Stimulated activated CD4-positive, alpha-beta T cell treated with anti-CD3 and anti-CD28 coated beads, TNF-alpha, amount 100 ng/mL, for 1 hour (primary cell): ENCODE measurements around the gene TSPAN3.

ENCODE experiments used
- DNase-seq, 3 donors: peaks; one replicate each; pipeline ENCODE4 v3.0.0-alpha.2; 2020; ENCODE audit warnings: low read depth in 3 of 3, low spot score in 1 of 3

TSPAN3 gene

GRCh38 chr15:77057685-77058084 is 13.2 kb downstream of the TSPAN3 start:
- no peak for DNase-seq

- no peak for DNase-seq
Measured at GRCh38 chr15:77057072-77057471, 13.8 kb downstream of the TSPAN3 start.

DNA sequence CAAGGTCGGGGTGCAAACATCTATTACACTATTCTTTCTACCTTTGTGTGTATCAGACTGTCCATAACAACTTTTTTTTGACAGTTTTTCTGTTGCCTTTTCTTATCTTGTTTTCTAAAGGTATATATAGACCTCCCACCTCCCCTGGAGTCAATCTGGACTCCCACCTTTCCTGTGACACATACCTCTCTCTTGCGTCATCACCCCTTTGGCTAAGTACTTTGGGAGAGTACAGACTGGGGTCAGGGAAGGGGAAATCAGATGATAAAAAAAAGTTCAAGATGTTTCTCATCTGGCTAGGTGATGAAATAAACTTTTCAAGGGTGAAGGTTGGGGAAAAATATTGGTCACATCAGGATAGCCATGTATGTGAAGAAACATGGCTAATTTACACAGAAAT is 17.2 kb downstream of the TSPAN3 start:
- DNase-seq, result no peak

DNA sequence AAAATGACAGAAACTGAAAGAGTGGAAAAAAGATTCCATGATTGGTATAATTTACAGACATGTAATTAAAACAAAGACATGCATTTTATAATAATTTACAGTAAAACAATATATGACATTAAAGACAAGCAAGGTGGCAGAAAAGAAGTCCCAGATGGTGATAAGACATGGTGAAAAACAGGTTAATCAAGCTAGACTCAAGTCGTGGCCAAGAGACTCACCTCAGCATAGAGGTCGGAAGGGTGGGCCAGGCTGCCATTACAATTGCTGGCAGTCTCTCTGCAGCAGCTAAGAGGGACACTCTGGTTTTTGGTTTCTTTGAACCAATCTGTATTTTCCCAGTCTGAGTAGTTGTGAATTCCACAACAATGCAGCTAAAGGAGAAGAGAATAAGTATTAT is 18.4 kb downstream of the TSPAN3 start:
- no peak for DNase-seq

DNA sequence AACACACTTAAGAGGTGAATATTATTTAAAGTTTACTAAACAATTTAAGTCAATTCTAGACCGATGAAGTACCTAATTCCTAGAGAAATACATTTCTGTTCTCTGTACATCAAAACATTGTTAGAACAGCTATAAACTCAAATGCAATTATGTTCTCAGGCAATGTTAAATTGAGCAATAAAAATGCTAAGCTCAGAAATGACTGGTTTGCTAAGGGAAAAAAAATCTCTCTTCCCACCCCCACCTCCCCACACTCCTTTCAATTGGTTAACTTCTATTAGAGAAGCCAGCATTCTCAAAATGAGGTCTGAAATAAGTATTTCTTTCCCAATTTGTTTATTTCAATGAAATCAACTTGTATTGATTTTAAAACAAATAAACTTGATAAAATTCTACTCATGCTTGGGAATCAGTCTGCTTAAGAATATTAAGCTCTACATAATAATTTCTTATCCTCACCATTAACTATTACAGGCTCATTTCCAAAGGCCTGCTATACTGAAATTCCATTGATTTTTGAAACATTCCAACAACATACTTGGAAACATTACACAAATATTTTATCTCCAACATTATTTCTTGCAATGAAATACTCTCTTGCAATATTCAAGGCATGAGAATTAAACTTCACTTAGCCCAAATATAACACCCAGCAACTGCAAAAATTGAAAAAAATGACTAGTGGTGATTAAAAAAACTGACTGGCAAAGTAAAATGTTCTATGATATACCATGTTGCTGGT is 22.6 kb downstream of the TSPAN3 start:
- no peak for DNase-seq

- no peak for DNase-seq
Measured at GRCh38 chr15:77046704-77047412, 24.1 kb downstream of the TSPAN3 start.

DNA sequence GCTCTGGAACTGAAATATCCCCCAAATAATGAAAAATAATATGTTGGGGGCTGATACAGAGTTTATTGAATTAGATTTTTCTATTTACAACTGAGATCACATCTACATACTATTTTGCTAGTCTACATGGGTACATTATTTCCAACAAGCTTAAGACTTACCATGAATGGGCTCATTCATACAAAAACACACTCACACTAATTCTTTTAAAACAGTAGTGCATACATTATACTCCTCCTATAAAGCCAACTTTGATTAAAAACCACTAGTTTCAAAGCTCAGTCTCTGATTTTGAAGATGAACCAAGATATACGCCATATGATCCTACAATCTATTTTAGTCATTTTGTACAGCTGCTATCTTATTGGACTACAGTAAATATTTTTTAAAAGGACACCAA is 24.9 kb downstream of the TSPAN3 start:
- DNase-seq, result no peak

- DNase-seq, result no peak
Measured at GRCh38 chr15:77044228-77045042, 26.5 kb downstream of the TSPAN3 start.

GRCh38 chr15:77042955-77043920 is 27.7 kb downstream of the TSPAN3 start:
- DNase-seq, result no peak

GRCh38 chr15:77042245-77042919 is 28.5 kb downstream of the TSPAN3 start:
- DNase-seq, result no peak

DNA sequence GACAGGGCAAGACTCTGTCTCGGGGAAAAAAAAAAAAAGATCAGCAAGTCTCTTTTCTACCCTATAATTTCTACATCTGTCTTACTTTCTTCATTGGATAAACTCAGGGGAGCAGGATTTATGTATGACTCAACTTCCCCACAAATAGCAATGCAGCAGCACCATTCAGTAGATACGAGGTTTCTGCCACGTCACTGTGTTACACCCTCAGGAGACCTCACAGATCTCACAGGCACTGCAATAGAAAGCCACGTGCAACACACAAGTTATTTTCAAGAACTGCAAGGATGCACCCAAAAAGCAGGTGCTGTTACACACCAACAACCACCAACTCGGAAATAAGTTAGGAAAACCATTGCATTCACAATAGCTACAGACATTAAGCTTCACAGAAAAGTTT is 30.2 kb downstream of the TSPAN3 start:
- DNase-seq, result no peak

DNA sequence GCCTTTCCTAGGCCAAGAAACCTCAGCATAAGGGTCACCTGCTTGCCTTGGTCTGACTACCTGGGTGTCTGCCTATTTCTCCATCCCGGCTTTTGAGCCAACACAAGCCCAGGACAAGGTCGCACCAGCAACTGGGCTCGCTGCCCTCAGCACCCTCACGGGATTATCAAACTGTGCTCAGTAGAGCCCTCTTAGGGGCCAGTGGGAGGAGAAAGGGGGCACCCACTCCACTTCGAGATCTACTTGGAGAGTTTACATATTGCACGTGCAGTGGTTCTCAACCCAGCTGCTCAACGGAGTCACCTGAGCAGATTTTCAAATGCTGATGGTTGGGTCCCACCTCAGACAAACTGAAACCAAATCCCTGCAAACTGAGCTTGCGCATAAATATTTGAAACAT is 31.1 kb downstream of the TSPAN3 start:
- no peak for DNase-seq

GRCh38 chr15:77039217-77039533 is 31.7 kb downstream of the TSPAN3 start:
- no peak for DNase-seq

GRCh38 chr15:77038312-77039216 is 32.3 kb downstream of the TSPAN3 start:
- DNase-seq, result no peak

- no peak for DNase-seq
Measured at GRCh38 chr15:77037388-77038209, 33.3 kb downstream of the TSPAN3 start.

GRCh38 chr15:77036537-77037387 is 34.1 kb downstream of the TSPAN3 start:
- no peak for DNase-seq

DNA sequence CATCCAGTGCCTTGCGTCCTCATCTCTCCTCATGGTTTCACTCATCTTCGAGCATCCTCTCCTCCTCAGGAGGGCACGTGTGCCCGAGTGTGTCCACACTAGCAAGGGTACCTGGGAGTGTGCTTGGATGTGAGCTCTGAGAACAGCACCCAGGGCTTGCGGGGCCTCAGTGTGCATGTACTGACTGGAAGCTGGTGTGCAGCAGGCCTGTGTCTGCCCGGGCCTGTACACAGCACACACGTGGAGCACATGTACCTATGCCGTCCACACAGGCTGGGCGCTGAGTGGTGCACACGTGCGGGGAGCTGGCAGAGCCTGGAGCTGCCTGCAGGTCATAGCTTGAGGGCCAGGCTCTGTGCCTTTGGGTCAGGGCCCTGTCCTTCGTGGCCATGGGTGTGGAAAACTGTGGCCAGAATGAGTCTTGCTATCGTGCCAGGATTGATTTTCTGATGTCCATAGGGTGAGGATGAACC is 34.9 kb downstream of the TSPAN3 start:
- no peak for DNase-seq
